Subcutaneous abdominal adipose tissue (tissue), 5 donors: ENCODE measurements around the gene MPHOSPH6.

Source experiments
- H3K27ac ChIP-seq: one replicate; pipeline ENCODE4 v1.7.0; 2013; ENCODE audit warnings: low read depth, mild to moderate bottlenecking, inconsistent platforms, low read length, moderate library complexity
- H3K27me3 ChIP-seq, 5 donors: one replicate each; pipeline ENCODE4 v1.7.0; 2013; ENCODE audit warnings: low read length in 5 of 5, inconsistent platforms in 1 of 5; ENCODE audit not compliant: control insufficient read depth in 5 of 5, insufficient read depth in 4 of 5
- H3K36me3 ChIP-seq, 5 donors: one replicate each; pipeline ENCODE4 v1.7.0; 2013; ENCODE audit warnings: low read length in 5 of 5; ENCODE audit not compliant: control insufficient read depth in 5 of 5, insufficient read depth in 5 of 5
- H3K4me1 ChIP-seq, 5 donors: one replicate each; pipeline ENCODE4 v1.7.0; 2013; ENCODE audit warnings: low read length in 5 of 5, mild to moderate bottlenecking in 3 of 5, moderate library complexity in 1 of 5; ENCODE audit not compliant: control insufficient read depth in 5 of 5, insufficient read depth in 5 of 5
- H3K4me3 ChIP-seq, 5 donors: one replicate each; pipeline ENCODE4 v1.7.0; 2013; ENCODE audit warnings: low read length in 5 of 5, low read depth in 1 of 5
- H3K9ac ChIP-seq, 5 donors: one replicate each; pipeline ENCODE4 v1.7.0; 2013; ENCODE audit warnings: low read length in 5 of 5, mild to moderate bottlenecking in 4 of 5, moderate library complexity in 3 of 5
- H3K9me3 ChIP-seq, 5 donors: one replicate each; pipeline ENCODE4 v1.7.0; 2013; ENCODE audit warnings: low read length in 5 of 5; ENCODE audit not compliant: control insufficient read depth in 5 of 5
- donor health status: healthy.
- donor health status: healthy.
- donor health status: healthy.
- donor health status: healthy.
- donor health status: healthy.

The MPHOSPH6 gene

GRCh38 chr16:82108100-82108499 is 61.9 kb downstream of the MPHOSPH6 start:
- H3K27ac ChIP-seq = no peak overlapping the region
- H3K4me3 ChIP-seq = no peak overlapping the region
- no peaks in the 10 kb centered on the region for H3K4me1 ChIP-seq
- H3K9me3 ChIP-seq = no peaks in the 10 kb centered on the region
- H3K36me3 ChIP-seq = no peaks in the 10 kb centered on the region
- peaks cover 0 to 2% (median 0%) of the 10 kb centered on the region in 5 donors for H3K27me3 ChIP-seq
- no peak overlapping the region for H3K9ac ChIP-seq

GRCh38 chr16:82105107-82105506 is 64.9 kb downstream of the MPHOSPH6 start:
- H3K9me3 ChIP-seq = no peaks in the 10 kb centered on the region
- H3K27ac ChIP-seq = no peak overlapping the region
- no peak overlapping the region for H3K4me3 ChIP-seq
- no peaks in the 10 kb centered on the region for H3K36me3 ChIP-seq
- no peaks in the 10 kb centered on the region for H3K4me1 ChIP-seq
- H3K9ac ChIP-seq = no peak overlapping the region
- peaks cover 0 to 2% (median 0%) of the 10 kb centered on the region in 5 donors for H3K27me3 ChIP-seq
